NOMO-1 treated with DMSO at 0.1 percent for 48 hours (cell line): ENCODE measurements around the gene OR10H1.
"Not testable (repeated sequence)": the region's sequence is repeated elsewhere in the genome, so short reads cannot be mapped to it uniquely, and the experiment has no call there.

Experiments
- DNase-seq: peaks from one replicate; lab custom pipeline; 2025; ENCODE audit not compliant: unreplicated experiment; lab: John Stamatoyannopoulos, UW

OR10H1 gene

GRCh38 chr19:15815306-15815705 is at the start of gene OR10H1:
OR10H1 (minus strand) TSS chr19:15815664; CDS start chr19:15808037, 7,627 bp downstream.
- DNase-seq, result no peak

- DNase-seq, result no peak
These were observed 49.4 kb upstream of the OR10H1 start for GRCh38 chr19:15864824-15865223.

- DNase-seq, result no peak
These were observed 47.8 kb upstream of the OR10H1 start for GRCh38 chr19:15863272-15863671.

GRCh38 chr19:15862444-15862843 is 47.0 kb upstream of the OR10H1 start:
- DNase-seq, result no peak

- DNase-seq, result no peak
These were observed 45.1 kb upstream of the OR10H1 start for GRCh38 chr19:15860522-15860921.

GRCh38 chr19:15859187-15859586 is 43.7 kb upstream of the OR10H1 start:
- no peak for DNase-seq

GRCh38 chr19:15850385-15850784 is 34.9 kb upstream of the OR10H1 start:
- DNase-seq, result no peak

- DNase-seq, result no peak
These were observed 31.5 kb upstream of the OR10H1 start for GRCh38 chr19:15846923-15847322.

- not testable (repeated sequence) for DNase-seq
These were observed 28.4 kb upstream of the OR10H1 start for GRCh38 chr19:15843894-15844222.

GRCh38 chr19:15843203-15843893 is 27.9 kb upstream of the OR10H1 start:
- DNase-seq, result no peak

- DNase-seq, result no peak
These were observed 26.6 kb upstream of the OR10H1 start for GRCh38 chr19:15841875-15842569.

GRCh38 chr19:15840833-15841232 is 25.4 kb upstream of the OR10H1 start:
- DNase-seq, result no peak

- not testable (repeated sequence) for DNase-seq
These were observed 24.4 kb upstream of the OR10H1 start for GRCh38 chr19:15839888-15840287.

GRCh38 chr19:15838351-15838750 is 22.9 kb upstream of the OR10H1 start:
- no peak for DNase-seq

- DNase-seq, result no peak
These were observed 21.8 kb upstream of the OR10H1 start for GRCh38 chr19:15837221-15837731.

- DNase-seq, result peak; percentile 99
These were observed 21.1 kb upstream of the OR10H1 start for GRCh38 chr19:15836330-15837220.

- DNase-seq, result peak; percentile 45
These were observed 20.3 kb upstream of the OR10H1 start for GRCh38 chr19:15835565-15836329.

GRCh38 chr19:15834232-15834631 is 18.8 kb upstream of the OR10H1 start:
- DNase-seq, result not testable (repeated sequence)

GRCh38 chr19:15831626-15832025 is 16.2 kb upstream of the OR10H1 start:
- no peak for DNase-seq

GRCh38 chr19:15829786-15830185 is 14.3 kb upstream of the OR10H1 start:
- no peak for DNase-seq

- no peak for DNase-seq
These were observed 13.8 kb upstream of the OR10H1 start for GRCh38 chr19:15829306-15829698.
